NCI-H2029 (cell line): ENCODE data around the gene HOXC5.

ENCODE experiments used
- DNase-seq: peaks from one replicate; lab custom pipeline; 2025; lab: John Stamatoyannopoulos, UW

Gene HOXC5

GRCh38 chr12:53995378-53996239, 37.2 kb upstream of the HOXC5 start:
- DNase-seq: peak; percentile 30

GRCh38 chr12:53996240-53997203, 36.3 kb upstream of the HOXC5 start:
- DNase-seq: no peak

GRCh38 chr12:53997204-53998109, 35.4 kb upstream of the HOXC5 start:
- DNase-seq: no peak

- DNase-seq: no peak
Measured at GRCh38 chr12:53998110-53998899, 34.5 kb upstream of the HOXC5 start.

- no peak for DNase-seq
Measured at GRCh38 chr12:53998900-53999236, 34.0 kb upstream of the HOXC5 start.

GRCh38 chr12:53999559-54000115, 33.2 kb upstream of the HOXC5 start:
- peak; percentile 36 for DNase-seq

- DNase-seq: no peak
Measured at GRCh38 chr12:54000116-54001114, 32.4 kb upstream of the HOXC5 start, which contains the start of gene HOXC9. TSS of gene HOXC9 (plus strand) at chr12:54000161. CDS start at chr12:54000189, 28 bp downstream.

GRCh38 chr12:54001283-54002187, 31.3 kb upstream of the HOXC5 start:
- DNase-seq: no peak

GRCh38 chr12:54002278-54002914, 30.5 kb upstream of the HOXC5 start:
- no peak for DNase-seq

- no peak for DNase-seq
Measured at GRCh38 chr12:54002915-54003389, 29.9 kb upstream of the HOXC5 start.

- no peak for DNase-seq
Measured at GRCh38 chr12:54003625-54004024, 29.2 kb upstream of the HOXC5 start.

- DNase-seq: no peak
Measured at GRCh38 chr12:54004063-54004840, 28.6 kb upstream of the HOXC5 start.

- no peak for DNase-seq
Measured at GRCh38 chr12:54004841-54005530, 27.9 kb upstream of the HOXC5 start.

GRCh38 chr12:54005531-54005852, 27.4 kb upstream of the HOXC5 start:
- DNase-seq: no peak

GRCh38 chr12:54005853-54006558, 26.8 kb upstream of the HOXC5 start:
- DNase-seq: peak; percentile 31
